ENCODE measurements around the gene TXNDC5. TPM values are rescaled to one million over a fixed set of nuclear protein-coding genes. Genes with fewer than 3 reads are reported as not detected.
A peak's percentile ranks its signal among the peaks of the same experiment; 100 is the strongest.

The TXNDC5 gene
- total RNA-seq, 1 donor from 2014 or later, result 48.2 TPM

DNA sequence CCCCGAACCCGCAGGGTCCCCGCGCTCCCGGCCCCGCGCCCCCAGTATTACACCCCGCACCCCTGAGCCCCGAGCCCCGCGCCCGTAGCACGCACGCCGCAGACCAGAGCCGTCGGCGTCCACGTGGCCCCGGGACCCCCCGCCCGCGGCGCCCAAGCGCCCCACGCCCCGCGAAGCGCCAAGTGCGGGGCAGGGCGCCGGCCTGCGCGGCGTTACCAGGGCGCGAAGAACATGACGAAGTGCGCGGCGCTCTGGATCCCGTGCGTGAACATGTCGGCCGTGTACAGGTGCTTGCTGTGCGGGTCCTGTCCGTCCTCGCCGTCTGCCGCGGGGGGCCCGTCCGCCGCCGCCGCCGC is 312 bp downstream of the TXNDC5 start:
- Histone ChIP-seq H3K9me3 (replicated peaks) (no peaks in the 10 kb centered on the region), H3K27ac (replicated peaks) (peak overlapping the region; percentile 90), H3K4me1 (peaks cover 57% of the 10 kb centered on the region), H3K27me3 (ENCODE audit: low read depth) (no peaks in the 10 kb centered on the region), H3K4me3 (peak overlapping the region; percentile 84), H3K36me3 (no peaks in the 10 kb centered on the region)
- no peak for DNase-seq
- TF ChIP-seq, protein P1, sequence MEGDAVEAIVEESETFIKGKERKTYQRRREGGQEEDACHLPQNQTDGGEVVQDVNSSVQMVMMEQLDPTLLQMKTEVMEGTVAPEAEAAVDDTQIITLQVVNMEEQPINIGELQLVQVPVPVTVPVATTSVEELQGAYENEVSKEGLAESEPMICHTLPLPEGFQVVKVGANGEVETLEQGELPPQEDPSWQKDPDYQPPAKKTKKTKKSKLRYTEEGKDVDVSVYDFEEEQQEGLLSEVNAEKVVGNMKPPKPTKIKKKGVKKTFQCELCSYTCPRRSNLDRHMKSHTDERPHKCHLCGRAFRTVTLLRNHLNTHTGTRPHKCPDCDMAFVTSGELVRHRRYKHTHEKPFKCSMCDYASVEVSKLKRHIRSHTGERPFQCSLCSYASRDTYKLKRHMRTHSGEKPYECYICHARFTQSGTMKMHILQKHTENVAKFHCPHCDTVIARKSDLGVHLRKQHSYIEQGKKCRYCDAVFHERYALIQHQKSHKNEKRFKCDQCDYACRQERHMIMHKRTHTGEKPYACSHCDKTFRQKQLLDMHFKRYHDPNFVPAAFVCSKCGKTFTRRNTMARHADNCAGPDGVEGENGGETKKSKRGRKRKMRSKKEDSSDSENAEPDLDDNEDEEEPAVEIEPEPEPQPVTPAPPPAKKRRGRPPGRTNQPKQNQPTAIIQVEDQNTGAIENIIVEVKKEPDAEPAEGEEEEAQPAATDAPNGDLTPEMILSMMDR (IDR thresholded peaks at IDR 0.05; ENCODE audit: borderline replicate concordance), result no peak
- intact Hi-C loops (cut with micrococcal nuclease), result no loop called here

- Histone ChIP-seq H3K4me3 (peak overlapping the region; percentile 84), H3K4me1 (peaks cover 64% of the 10 kb centered on the region), H3K36me3 (peaks cover under 1% of the 10 kb centered on the region), H3K27me3 (ENCODE audit: low read depth) (no peaks in the 10 kb centered on the region), H3K27ac (replicated peaks) (peak overlapping the region; percentile 90), H3K9me3 (replicated peaks) (no peaks in the 10 kb centered on the region)
- intact Hi-C loops (cut with micrococcal nuclease), result no loop called here
- DNase-seq, result peak; percentile 67
- TF ChIP-seq, protein P1 (IDR thresholded peaks at IDR 0.05; ENCODE audit: borderline replicate concordance), result no peak
Observed at GRCh38 chr6:7909323-7910276, 988 bp downstream of the TXNDC5 start.

- DNase-seq, result no peak
- Histone ChIP-seq H3K4me1 (peaks cover 78% of the 10 kb centered on the region), H3K4me3 (no peak overlapping the region), H3K27ac (replicated peaks) (no peak overlapping the region), H3K27me3 (ENCODE audit: low read depth) (no peaks in the 10 kb centered on the region), H3K9me3 (replicated peaks) (no peaks in the 10 kb centered on the region), H3K36me3 (peaks cover 25% of the 10 kb centered on the region)
- TF ChIP-seq, protein P1 (IDR thresholded peaks at IDR 0.05; ENCODE audit: borderline replicate concordance), result no peak
- intact Hi-C loops (cut with micrococcal nuclease), result no loop called here
Observed at GRCh38 chr6:7907159-7907558, 3.4 kb downstream of the TXNDC5 start.

- TF ChIP-seq, protein P1 (IDR thresholded peaks at IDR 0.05; ENCODE audit: borderline replicate concordance), result no peak
- no peak overlapping the region for H3K4me3 ChIP-seq
- DNase-seq, result no peak
- H3K36me3 ChIP-seq, result peaks cover 29% of the 10 kb centered on the region
- no peaks in the 10 kb centered on the region for H3K9me3 ChIP-seq (replicated peaks)
- intact Hi-C loops (cut with micrococcal nuclease), result no loop called here
- H3K27me3 ChIP-seq (ENCODE audit: low read depth), result no peaks in the 10 kb centered on the region
- H3K4me1 ChIP-seq, result peaks cover 83% of the 10 kb centered on the region
- no peak overlapping the region for H3K27ac ChIP-seq (replicated peaks)
Observed at GRCh38 chr6:7906741-7907140, 3.8 kb downstream of the TXNDC5 start.

GRCh38 chr6:7905416-7905815 is 5.2 kb downstream of the TXNDC5 start:
- intact Hi-C loops (cut with micrococcal nuclease), result no loop called here
- Histone ChIP-seq H3K27ac (replicated peaks) (peak overlapping the region; percentile 53), H3K4me1 (peaks cover 76% of the 10 kb centered on the region)

More at GRCh38 chr6:7905416-7905815, 5.2 kb downstream of the TXNDC5 start:
- DNase-seq, result no peak
- Histone ChIP-seq H3K27me3 (ENCODE audit: low read depth) (no peaks in the 10 kb centered on the region), H3K36me3 (peaks cover 42% of the 10 kb centered on the region), H3K4me3 (no peak overlapping the region), H3K9me3 (replicated peaks) (no peaks in the 10 kb centered on the region)
- TF ChIP-seq, protein P1 (IDR thresholded peaks at IDR 0.05; ENCODE audit: borderline replicate concordance), result no peak

Measured in left ventricle myocardium inferior (tissue), 1 donor.